Endothelial cell of umbilical vein (primary cell): Measurements from ENCODE around the gene CUX1. TPM values are rescaled to one million over a fixed set of nuclear protein-coding genes. Genes with fewer than 3 reads are reported as not detected.
"Not testable (repeated sequence)": the region's sequence is repeated elsewhere in the genome, so short reads cannot be mapped to it uniquely, and the experiment has no call there.

ENCODE experiments used
- BruUV-seq: library from RNA; stranded (reverse); fragments of 400-500 nt; replicated peaks from 2 replicates; lab custom pipeline; 2021; lab: Mats Ljungman, UMichigan
- CTCF ChIA-PET: fragments of 300-600, 350-600 bp; sonication (Branson Sonifier 250); formaldehyde crosslinking; loops from one replicate; lab custom pipeline; 2021; ENCODE audit warnings: antibody characterized with exemption, inconsistent platforms; lab: Charles Lee
- POLR2A ChIA-PET: fragments of 300-600, 350-600 bp; sonication (Branson Sonifier 250); formaldehyde crosslinking; loops from one replicate; lab custom pipeline; 2021; ENCODE audit warnings: antibody characterized with exemption, inconsistent platforms; lab: Charles Lee
- DNase-seq: peaks from one replicate; pipeline ENCODE4 v3.0.0-alpha.2; 2011; ENCODE audit warnings: low read depth, low spot score
- FAIRE-seq: peaks from 2 replicates; lab custom pipeline; 2011; peaks lifted over from hg19 to GRCh38; lab: Jason Lieb, UNC
- H2AFZ ChIP-seq: 2 replicates; pipeline ENCODE4 v1.6.0; 2012; ENCODE audit warnings: low read depth, low read length, control low read depth, inconsistent platforms
- H3K27ac ChIP-seq: 2 replicates; pipeline ENCODE4 v1.5.1; 2011; ENCODE audit warnings: low read depth, mild to moderate bottlenecking, control low read depth, low read length, moderate library complexity; ENCODE audit not compliant: insufficient read depth
- H3K27me3 ChIP-seq, 2 experiments: 2 replicates each; pipeline versions ENCODE4 v1.6.0 to v1.6.1; 2011; ENCODE audit warnings: low read length in 2 of 2, mixed read lengths in 1 of 2; ENCODE audit not compliant: control insufficient read depth in 2 of 2, insufficient read depth in 2 of 2
- H3K36me3 ChIP-seq, 2 experiments: 2 replicates in 1 of 2; 3 replicates in 1 of 2; pipeline ENCODE4 v1.5.1; 2011; ENCODE audit warnings: low read length in 2 of 2, mild to moderate bottlenecking in 1 of 2, moderate library complexity in 1 of 2; ENCODE audit not compliant: control insufficient read depth in 2 of 2, insufficient read depth in 2 of 2; ENCODE audit errors: extremely low read depth in 1 of 2
- H3K4me1 ChIP-seq: 3 replicates; pipeline ENCODE4 v1.5.1; 2011; ENCODE audit warnings: mild to moderate bottlenecking, low read length; ENCODE audit not compliant: control insufficient read depth, insufficient read depth; ENCODE audit errors: extremely low read depth
- H3K4me2 ChIP-seq: 2 replicates; pipeline ENCODE4 v1.6.1; 2011; ENCODE audit warnings: low read length, control low read depth, mixed read lengths; ENCODE audit not compliant: insufficient read depth
- H3K4me3 ChIP-seq, 3 experiments: fragments of 200-600 bp in 1 of 3; sonication (generic), shearing (Covaris generic) in 1 of 3; replicated peaks in 1 of 3; 2 replicates each; pipeline ENCODE4 v1.5.1; 2011 to 2016; ENCODE audit warnings: control low read depth in 3 of 3, low read length in 3 of 3, mild to moderate bottlenecking in 2 of 3, inconsistent platforms in 1 of 3, low read depth in 1 of 3, moderate library complexity in 1 of 3; ENCODE audit not compliant: insufficient read depth in 1 of 3
- H3K79me2 ChIP-seq: 2 replicates; pipeline ENCODE4 v1.6.0; 2012; ENCODE audit warnings: low read length, inconsistent platforms; ENCODE audit not compliant: control insufficient read depth, insufficient read depth
- H3K9ac ChIP-seq: replicated peaks from 2 replicates; pipeline ENCODE3; 2011; ENCODE audit warnings: low read length, control low read depth; ENCODE audit not compliant: insufficient read depth; ENCODE audit errors: extremely low read depth
- H3K9me1 ChIP-seq: replicated peaks from 3 replicates; pipeline ENCODE4 v1.6.0; 2011; ENCODE audit warnings: mild to moderate bottlenecking, low read length; ENCODE audit not compliant: control insufficient read depth, insufficient read depth; ENCODE audit errors: extremely low read depth
- H3K9me3 ChIP-seq: replicated peaks from 2 replicates; pipeline ENCODE4 v1.5.1; 2012; ENCODE audit warnings: low read length, inconsistent platforms; ENCODE audit not compliant: control insufficient read depth, insufficient read depth
- H4K20me1 ChIP-seq: replicated peaks from 2 replicates; pipeline ENCODE3; 2011; ENCODE audit warnings: mild to moderate bottlenecking, low read length; ENCODE audit not compliant: control insufficient read depth, insufficient read depth; ENCODE audit errors: extremely low read depth
- JUN ChIP-seq: IDR thresholded peaks from 2 replicates; pipeline ENCODE4 v1.6.1; 2011; ENCODE audit warnings: borderline replicate concordance, low read depth; ENCODE audit not compliant: insufficient read length, insufficient read depth
- dilution Hi-C: fragments of 300-500 bp; cut with MboI; formaldehyde crosslinking; loops from one replicate; pipeline ENCODE4 v1.15.0; 2019; ENCODE audit warnings: low sequenced_read_pairs; ENCODE audit not compliant: extremely low pct_ligation_motif_present
- intact Hi-C: fragments of 100-400 bp; cut with micrococcal nuclease; formaldehyde crosslinking; loops from one replicate; pipeline ENCODE4 v1.10.0; 2022
- polyA plus RNA-seq, 4 experiments: library from polyadenylated mRNA; depleted of rRNA in 3 of 4; stranded (reverse) in 3 of 4; unstranded in 1 of 4; fragments of >200 nt; gene quantifications; 2 replicates each; pipeline versions ENCODE4 v1.2.1 to v1.2.3, GENCODE V29; 2011 to 2012; ENCODE audit warnings: missing spikeins in 1 of 4
- total RNA-seq: library from RNA; stranded (reverse); gene quantifications from 2 replicates; pipeline ENCODE4 v1.2.3, GENCODE V29; 2021

Gene CUX1
- total and polyA plus RNA-seq, 2 donors (not counting 3 experiments of a cell fraction or from before 2014, with no cell fraction given), result 13.8 to 49.8 TPM

DNA sequence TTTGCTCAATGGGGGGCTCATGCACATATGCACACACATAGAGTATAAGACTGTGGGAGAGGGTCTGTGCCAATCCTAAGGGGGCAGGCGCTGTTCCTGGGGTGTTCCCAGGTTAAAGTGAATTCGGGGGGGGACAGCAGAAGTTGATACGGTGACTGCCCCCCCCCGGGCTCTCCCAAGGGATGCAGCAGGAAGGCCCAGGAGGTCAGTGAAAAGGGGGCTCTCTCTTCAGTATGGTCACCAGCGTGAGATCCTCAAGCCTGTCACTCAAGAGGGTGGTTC, 506.4 kb downstream of the CUX1 start:
- no TSS peak for BruUV-seq
- POLR2A ChIA-PET, result no interaction called here
- FAIRE-seq, result no peak

DNA sequence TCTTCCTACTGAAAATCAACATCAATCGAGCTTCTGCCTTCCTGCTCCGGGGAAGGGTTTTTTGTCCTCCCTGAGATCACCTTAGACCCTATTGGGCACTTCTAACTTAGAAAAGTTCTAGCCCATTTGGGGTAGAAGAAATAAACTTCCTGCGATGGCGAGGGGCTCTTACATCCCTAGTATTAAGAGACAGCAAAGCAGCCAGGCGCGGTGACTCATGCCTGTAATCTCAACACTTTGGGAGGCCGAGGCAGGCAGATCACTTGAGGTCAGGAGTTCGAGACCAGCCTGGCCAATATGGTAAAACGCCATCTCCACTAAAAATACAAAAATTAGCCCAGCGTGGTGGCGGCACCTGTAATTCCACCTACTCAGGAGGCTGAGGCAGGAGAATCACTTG, 507.7 kb downstream of the CUX1 start:
- H3K9me3 ChIP-seq, H4K20me1 ChIP-seq, H3K27ac ChIP-seq, H3K9ac ChIP-seq, DNase-seq, BruUV-seq, FAIRE-seq, H3K4me3 ChIP-seq, CTCF ChIA-PET, dilution Hi-C loops, H3K4me2 ChIP-seq, H3K79me2 ChIP-seq, POLR2A ChIA-PET, H3K9me1 ChIP-seq, H2AFZ ChIP-seq, intact Hi-C loops, H3K4me1 ChIP-seq, H3K36me3 ChIP-seq, H3K27me3 ChIP-seq: not testable (repeated sequence)

More for the DNA sequence above, 506.4 kb downstream of the CUX1 start:
- H3K27me3 ChIP-seq, result peaks cover 0 to 3% of the 10 kb centered on the region in 2 experiments
- no peaks in the 10 kb centered on the region for H3K9me3 ChIP-seq
- no peaks in the 10 kb centered on the region for H3K79me2 ChIP-seq
- DNase-seq, result no peak
- no peaks in the 10 kb centered on the region for H3K36me3 ChIP-seq
- H3K9me1 ChIP-seq, result no peaks in the 10 kb centered on the region
- H2AFZ ChIP-seq, result no peak overlapping the region
- no peak overlapping the region for H3K4me2 ChIP-seq
- no peak for TF ChIP-seq JUN
- no peak overlapping the region for H3K4me3 ChIP-seq
- no peak overlapping the region for H3K27ac ChIP-seq
- CTCF ChIA-PET, result no interaction called here
- H3K9ac ChIP-seq, result no peak overlapping the region
- dilution Hi-C loops (no loop called here), intact Hi-C loops (no loop called here)
- H4K20me1 ChIP-seq, result no peaks in the 10 kb centered on the region
- H3K4me1 ChIP-seq, result peaks cover 4% of the 10 kb centered on the region
